ENCODE data around the gene PDZD2.
"Not testable (repeated sequence)": the region's sequence is repeated elsewhere in the genome, so short reads cannot be mapped to it uniquely, and the experiment has no call there.

DNA sequence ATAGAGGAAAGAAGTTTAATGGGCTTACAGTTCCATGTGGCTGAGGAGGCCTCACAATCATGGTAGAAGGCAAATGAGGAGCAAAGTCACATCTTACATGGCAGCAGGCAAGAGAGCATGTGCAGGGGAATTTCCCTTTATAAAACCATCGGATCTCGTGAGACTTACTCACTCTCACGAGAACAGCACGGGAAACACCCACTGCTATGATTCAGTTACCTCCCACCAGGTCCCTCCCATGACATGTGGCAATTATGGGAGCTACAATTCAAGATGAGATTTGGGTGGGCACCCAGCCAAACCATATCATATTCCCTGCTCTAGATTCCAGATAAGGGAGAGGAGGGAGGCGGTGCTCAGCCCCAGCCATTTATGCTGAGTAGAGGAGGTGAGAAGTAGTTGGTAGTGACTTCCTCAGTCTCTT lies 336.3 kb downstream of the PDZD2 start:
- not testable (repeated sequence) for TF ChIP-seq EP300 (IDR thresholded peaks at IDR 0.05)
- TF ChIP-seq, protein P1, sequence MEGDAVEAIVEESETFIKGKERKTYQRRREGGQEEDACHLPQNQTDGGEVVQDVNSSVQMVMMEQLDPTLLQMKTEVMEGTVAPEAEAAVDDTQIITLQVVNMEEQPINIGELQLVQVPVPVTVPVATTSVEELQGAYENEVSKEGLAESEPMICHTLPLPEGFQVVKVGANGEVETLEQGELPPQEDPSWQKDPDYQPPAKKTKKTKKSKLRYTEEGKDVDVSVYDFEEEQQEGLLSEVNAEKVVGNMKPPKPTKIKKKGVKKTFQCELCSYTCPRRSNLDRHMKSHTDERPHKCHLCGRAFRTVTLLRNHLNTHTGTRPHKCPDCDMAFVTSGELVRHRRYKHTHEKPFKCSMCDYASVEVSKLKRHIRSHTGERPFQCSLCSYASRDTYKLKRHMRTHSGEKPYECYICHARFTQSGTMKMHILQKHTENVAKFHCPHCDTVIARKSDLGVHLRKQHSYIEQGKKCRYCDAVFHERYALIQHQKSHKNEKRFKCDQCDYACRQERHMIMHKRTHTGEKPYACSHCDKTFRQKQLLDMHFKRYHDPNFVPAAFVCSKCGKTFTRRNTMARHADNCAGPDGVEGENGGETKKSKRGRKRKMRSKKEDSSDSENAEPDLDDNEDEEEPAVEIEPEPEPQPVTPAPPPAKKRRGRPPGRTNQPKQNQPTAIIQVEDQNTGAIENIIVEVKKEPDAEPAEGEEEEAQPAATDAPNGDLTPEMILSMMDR (IDR thresholded peaks at IDR 0.05), result not testable (repeated sequence)

All from esophagus muscularis mucosa (tissue), 3 donors.